HUES64 (cell line): ENCODE measurements around the gene SLC16A2.
A peak's percentile ranks its signal among the peaks of the same experiment; 100 is the strongest.

Experiments used
- H3K27ac ChIP-seq: 2 replicates; pipeline ENCODE4 v1.7.0; 2013; ENCODE audit warnings: low read depth, low read length, inconsistent platforms
- H3K27me3 ChIP-seq: 2 replicates; pipeline ENCODE4 v1.6.1; 2013; ENCODE audit warnings: mild to moderate bottlenecking, low read length; ENCODE audit not compliant: insufficient read depth
- H3K36me3 ChIP-seq: 2 replicates; pipeline ENCODE4 v1.6.1; 2013; ENCODE audit warnings: mild to moderate bottlenecking, low read length; ENCODE audit not compliant: insufficient read depth
- H3K4me1 ChIP-seq: 2 replicates; pipeline ENCODE4 v1.6.1; 2013; ENCODE audit warnings: mild to moderate bottlenecking, low read length, moderate library complexity; ENCODE audit not compliant: insufficient read depth
- H3K4me3 ChIP-seq: 2 replicates; pipeline ENCODE4 v1.5.1; 2013; ENCODE audit warnings: mild to moderate bottlenecking, low read length, moderate library complexity
- H3K9ac ChIP-seq: 2 replicates; pipeline ENCODE4 v1.6.1; 2013; ENCODE audit warnings: mild to moderate bottlenecking, low read depth, low read length
- H3K9me3 ChIP-seq: 2 replicates; pipeline ENCODE4 v1.6.1; 2013; ENCODE audit warnings: low read depth, low read length; ENCODE audit not compliant: insufficient read depth
- WGBS: fragments of 150-250, 120-280 bp; methylation state at CpG from one replicate; pipeline ENCODE4 v1.1.7; 2013; ENCODE audit warnings: missing lambda C conversion rate; 5-methylcytosine and 5-hydroxymethylcytosine counted together

SLC16A2 gene

DNA sequence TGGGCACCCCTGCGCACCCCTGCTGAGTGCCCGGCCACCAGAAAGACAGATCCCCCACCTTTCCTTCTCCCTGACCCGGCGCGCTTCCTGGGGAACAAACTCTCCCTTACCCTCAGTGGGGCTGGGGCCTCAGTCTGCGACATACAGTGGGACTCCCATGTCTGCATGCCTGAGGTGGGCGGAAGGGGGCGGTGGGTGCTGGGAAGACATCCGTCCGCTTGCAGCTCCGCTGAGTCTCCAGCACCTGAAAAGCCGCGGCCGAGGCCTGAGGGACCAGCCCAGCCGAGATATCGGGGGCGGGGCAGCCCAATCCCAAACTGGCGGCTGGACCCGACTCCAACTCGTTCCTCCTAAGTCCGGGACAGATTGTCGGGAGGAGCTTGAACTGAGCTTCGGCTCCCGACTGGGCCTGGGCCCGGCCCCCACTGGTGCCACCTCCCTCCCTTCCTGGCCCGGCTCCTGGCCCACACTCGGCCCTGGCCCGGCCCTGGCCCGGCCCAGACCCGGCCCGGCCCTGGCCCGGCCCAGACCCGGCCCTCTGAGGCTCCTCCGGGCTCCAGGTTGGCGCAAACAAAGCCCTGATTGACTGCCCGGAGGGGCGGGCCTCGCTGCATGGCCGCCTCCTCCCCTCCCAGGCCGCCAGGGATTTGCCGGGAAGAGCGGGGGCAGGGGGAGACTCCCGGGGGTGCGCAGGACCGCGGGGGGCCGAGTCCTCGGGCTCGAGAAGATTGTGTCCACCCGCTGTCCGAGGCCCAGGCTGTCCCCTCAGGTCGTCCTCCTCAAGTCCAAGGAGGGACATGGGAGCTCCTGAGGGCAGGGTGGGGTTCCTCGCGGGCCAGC lies 877 bp upstream of the SLC16A2 start:
- Histone ChIP-seq H3K27ac (peak overlapping the region; percentile 64; the same call in 1 of the 2 replicates), H3K4me3 (peak overlapping the region; percentile 73), H3K9ac (peak overlapping the region; percentile 43), H3K36me3 (no peaks in the 10 kb centered on the region), H3K9me3 (no peaks in the 10 kb centered on the region), H3K27me3 (no peaks in the 10 kb centered on the region; the same call in none of the 2 replicates), H3K4me1 (peaks cover 15% of the 10 kb centered on the region)
- under 1% methylated on average over 54 of the region's 54 CpGs for WGBS

DNA sequence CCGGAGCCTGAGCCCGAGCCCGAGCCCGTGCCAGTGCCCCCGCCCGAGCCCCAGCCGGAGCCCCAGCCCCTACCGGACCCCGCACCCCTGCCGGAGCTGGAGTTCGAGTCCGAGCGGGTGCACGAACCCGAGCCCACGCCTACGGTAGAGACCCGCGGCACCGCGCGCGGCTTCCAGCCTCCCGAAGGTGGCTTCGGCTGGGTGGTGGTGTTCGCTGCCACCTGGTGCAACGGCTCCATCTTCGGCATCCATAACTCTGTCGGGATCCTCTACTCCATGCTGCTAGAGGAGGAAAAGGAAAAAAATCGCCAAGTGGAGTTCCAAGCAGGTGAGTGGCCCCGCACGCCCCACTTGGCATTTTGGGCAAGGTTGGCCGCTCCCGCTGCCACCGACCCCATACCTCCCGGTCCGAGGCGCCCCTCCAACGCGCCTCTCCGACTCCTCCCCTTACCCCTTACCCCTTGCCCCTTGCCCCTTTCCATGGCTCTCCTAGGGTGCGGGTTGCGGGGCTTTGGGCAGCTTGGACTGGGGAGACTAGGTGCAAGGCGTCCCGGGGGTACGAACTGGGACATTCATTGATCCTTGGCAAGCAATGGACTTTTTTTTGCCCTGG lies 553 bp downstream of the SLC16A2 start:
- Histone ChIP-seq H3K9me3 (no peaks in the 10 kb centered on the region), H3K27ac (no peak overlapping the region), H3K4me1 (peaks cover 15% of the 10 kb centered on the region), H3K9ac (peak overlapping the region; percentile 67; the same call in 1 of the 2 replicates), H3K36me3 (no peaks in the 10 kb centered on the region), H3K4me3 (peak overlapping the region; percentile 73), H3K27me3 (no peaks in the 10 kb centered on the region; the same call in none of the 2 replicates)
- WGBS, result under 1% methylated on average over 46 of the region's 46 CpGs

DNA sequence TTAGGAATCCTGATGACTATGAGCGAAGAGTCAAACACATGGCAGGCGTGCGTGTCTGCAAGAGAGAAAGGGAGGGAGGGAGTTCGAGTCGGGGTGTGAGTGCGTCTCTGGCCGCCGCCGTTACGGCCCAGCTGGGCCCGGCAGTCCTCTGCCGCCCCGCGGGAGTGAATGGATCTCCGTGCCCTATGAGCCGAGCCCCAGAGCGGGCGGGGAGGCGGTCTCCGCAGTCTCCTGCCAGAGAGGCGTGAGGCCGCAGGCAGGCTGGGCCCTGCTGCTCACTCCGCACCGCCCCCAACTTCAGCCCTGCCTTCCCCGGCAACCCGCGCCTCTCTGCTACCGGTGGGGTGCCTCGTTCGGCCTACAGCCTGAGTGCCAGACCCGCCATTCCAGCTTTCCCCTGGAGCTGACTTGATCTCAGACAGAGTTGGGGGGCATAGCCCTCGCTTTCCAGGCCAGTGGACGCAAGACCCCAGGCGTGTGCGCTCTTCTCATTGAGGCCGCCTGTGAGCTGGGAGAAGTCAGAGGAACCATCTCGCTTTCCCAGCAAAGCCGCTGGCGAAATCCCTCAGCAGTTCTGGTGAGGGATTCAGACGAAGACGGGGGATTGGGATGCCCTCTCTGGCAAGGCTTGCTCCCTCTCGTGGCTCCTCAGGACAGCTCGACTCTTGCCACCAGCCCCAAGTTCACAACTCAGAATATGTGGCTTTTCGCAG lies 1.4 kb downstream of the SLC16A2 start:
- H3K9me3 ChIP-seq, result no peaks in the 10 kb centered on the region
- no peaks in the 10 kb centered on the region for H3K36me3 ChIP-seq
- H3K27me3 ChIP-seq, result no peaks in the 10 kb centered on the region; the same call in none of the 2 replicates
- H3K4me3 ChIP-seq, result peak overlapping the region; percentile 73
- peak overlapping the region; percentile 80; the same call in 1 of the 2 replicates for H3K27ac ChIP-seq
- H3K9ac ChIP-seq, result peak overlapping the region; percentile 67; the same call in 1 of the 2 replicates
- peaks cover 15% of the 10 kb centered on the region for H3K4me1 ChIP-seq
- WGBS, result 1% methylated on average over 44 of the region's 44 CpGs

DNA sequence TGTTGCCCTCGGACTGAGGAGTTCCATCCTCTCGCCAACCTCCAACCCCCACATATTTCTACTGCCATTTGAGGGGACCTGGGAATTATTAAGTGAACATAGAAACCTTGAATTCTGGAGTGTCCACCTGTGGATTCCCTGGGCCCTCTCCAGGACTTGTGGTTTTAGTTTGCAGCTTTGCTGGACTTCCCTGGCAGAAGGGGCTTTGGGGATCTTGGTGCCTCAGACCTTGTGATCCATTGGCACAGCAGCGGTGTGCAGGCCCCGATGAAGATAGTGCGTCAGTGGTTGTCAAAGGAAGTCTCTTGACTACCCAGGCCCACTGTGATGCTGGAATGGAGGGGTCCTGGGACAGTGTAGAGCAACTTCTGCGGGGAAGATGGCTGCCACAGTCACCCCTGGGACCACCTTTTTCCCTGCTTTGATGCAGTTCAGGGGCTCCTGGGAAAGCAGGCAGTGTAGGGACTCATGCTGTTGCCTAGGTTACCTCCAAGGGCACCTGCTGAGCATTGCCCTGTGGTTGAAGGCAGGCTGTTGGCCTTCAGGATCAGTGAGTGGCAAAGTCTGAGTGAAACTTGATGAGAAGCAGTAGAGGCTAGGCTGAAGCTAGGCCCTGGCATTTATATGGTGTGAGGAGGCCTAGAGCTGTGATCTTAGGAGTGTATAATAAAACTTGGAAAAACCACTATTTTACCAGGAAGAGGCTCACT lies 2.2 kb downstream of the SLC16A2 start:
- no peaks in the 10 kb centered on the region; the same call in none of the 2 replicates for H3K27me3 ChIP-seq
- H3K9ac ChIP-seq, result no peak overlapping the region
- 50% methylated on average over 5 of the region's 6 CpGs for WGBS
- H3K4me1 ChIP-seq, result peaks cover 15% of the 10 kb centered on the region
- H3K36me3 ChIP-seq, result no peaks in the 10 kb centered on the region
- H3K9me3 ChIP-seq, result no peaks in the 10 kb centered on the region
- H3K27ac ChIP-seq, result peak overlapping the region; percentile 80; the same call in 1 of the 2 replicates
- H3K4me3 ChIP-seq, result peak overlapping the region; percentile 73; the same call in 1 of the 2 replicates

DNA sequence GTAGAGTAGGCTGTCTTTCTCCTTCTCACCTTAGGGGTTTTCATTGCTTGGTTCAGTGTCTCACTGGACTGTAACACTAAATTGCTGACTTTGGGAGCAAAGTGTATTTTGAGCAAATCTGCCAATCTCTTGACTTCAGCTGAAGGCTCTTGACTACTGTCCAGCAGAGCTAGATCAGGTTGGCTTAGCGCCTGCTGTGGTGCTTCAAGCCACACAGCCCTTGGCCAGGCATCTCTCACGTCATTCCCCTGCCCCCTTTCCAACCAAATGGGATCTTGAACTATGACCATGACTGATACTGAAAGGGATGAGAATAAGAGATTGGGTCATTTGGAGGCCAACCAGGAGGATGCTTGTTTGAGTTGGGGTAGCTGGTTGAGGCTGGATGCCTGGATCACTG lies 4.8 kb downstream of the SLC16A2 start:
- H3K36me3 ChIP-seq, result no peaks in the 10 kb centered on the region
- no peak overlapping the region for H3K4me3 ChIP-seq
- H3K4me1 ChIP-seq, result peaks cover 9% of the 10 kb centered on the region; the same call in 1 of the 2 replicates
- no peak overlapping the region for H3K27ac ChIP-seq
- no peaks in the 10 kb centered on the region; the same call in 1 of the 2 replicates for H3K27me3 ChIP-seq
- H3K9ac ChIP-seq, result no peak overlapping the region
- WGBS, result 84% methylated on average over 2 of the region's 2 CpGs
- H3K9me3 ChIP-seq, result no peaks in the 10 kb centered on the region

DNA sequence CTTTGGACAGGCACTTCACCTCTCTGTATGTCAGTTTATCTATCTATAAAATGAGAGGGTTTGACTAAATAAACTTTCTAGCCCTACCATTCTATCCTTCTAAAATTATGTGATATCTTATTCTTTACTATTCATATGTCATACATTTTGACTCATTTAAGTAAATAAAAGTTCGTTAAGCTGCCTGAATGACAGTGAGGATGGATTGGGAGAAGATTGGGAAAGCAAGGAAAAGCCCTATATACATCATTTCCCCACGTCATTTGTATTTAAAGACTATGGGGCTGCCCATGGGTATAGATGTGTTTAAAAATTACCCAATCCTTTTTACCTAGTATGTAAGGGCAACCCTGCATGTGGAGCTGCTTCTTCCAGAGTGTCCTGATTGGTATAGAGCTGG lies 5.3 kb downstream of the SLC16A2 start:
- no peak overlapping the region for H3K4me3 ChIP-seq
- no CpG with 5 or more reads among the region's 2 CpGs for WGBS
- peaks cover 11% of the 10 kb centered on the region; the same call in 1 of the 2 replicates for H3K4me1 ChIP-seq
- no peaks in the 10 kb centered on the region for H3K9me3 ChIP-seq
- H3K36me3 ChIP-seq, result no peaks in the 10 kb centered on the region
- H3K9ac ChIP-seq, result no peak overlapping the region
- H3K27me3 ChIP-seq, result no peaks in the 10 kb centered on the region; the same call in 1 of the 2 replicates
- H3K27ac ChIP-seq, result no peak overlapping the region

DNA sequence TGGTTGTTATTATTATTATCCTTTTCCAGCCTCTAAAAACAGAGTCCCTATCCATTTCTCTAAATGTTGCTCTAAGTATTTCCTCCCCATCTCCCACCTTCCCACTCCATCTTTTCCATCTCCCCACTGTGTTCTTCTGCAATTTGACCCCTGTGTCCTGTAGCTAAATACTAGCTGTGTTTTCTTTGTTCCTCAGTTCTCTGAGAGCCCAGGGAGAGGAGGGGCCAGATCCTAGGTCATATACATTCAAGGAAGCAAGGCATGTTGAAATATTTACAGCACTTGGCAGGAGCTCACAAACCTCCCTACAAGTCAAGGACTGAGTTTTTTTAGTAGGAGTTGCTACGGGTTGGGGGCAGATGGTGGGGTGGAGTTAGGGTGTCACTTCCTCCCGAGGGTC lies 10.5 kb downstream of the SLC16A2 start:
- no peaks in the 10 kb centered on the region for H3K36me3 ChIP-seq
- H3K9ac ChIP-seq, result no peak overlapping the region
- H3K27ac ChIP-seq, result peak overlapping the region; percentile 16; the same call in 1 of the 2 replicates
- no peaks in the 10 kb centered on the region for H3K27me3 ChIP-seq
- H3K4me3 ChIP-seq, result no peak overlapping the region
- WGBS, result 42% methylated on average over 2 of the region's 2 CpGs
- peaks cover 10% of the 10 kb centered on the region for H3K4me1 ChIP-seq
- H3K9me3 ChIP-seq, result no peaks in the 10 kb centered on the region

DNA sequence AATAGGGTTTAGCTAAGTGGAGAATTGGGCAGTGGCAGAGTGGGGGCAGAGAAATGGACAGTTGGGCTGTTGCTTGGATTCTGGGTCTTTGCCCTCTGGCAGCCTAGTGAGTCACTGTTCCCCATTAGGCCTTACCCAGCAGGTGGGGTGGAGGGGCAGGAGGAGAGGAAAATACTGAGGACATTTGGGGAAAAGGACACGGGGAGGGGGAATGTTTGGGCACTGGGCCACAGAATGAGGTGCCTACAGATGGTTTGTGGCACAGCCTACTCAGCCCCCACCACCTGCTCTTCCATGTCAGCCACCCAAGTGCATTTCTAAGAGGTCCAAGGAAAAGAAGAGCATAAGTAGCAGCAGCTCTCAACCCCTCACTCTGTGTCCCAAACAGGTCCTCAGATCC lies 13.0 kb downstream of the SLC16A2 start:
- no peak overlapping the region for H3K9ac ChIP-seq
- WGBS, result no CpG with 5 or more reads among the region's 1 CpG
- H3K36me3 ChIP-seq, result no peaks in the 10 kb centered on the region
- H3K4me1 ChIP-seq, result peaks cover 10% of the 10 kb centered on the region
- no peaks in the 10 kb centered on the region for H3K27me3 ChIP-seq
- no peak overlapping the region for H3K27ac ChIP-seq
- no peak overlapping the region for H3K4me3 ChIP-seq
- no peaks in the 10 kb centered on the region for H3K9me3 ChIP-seq

DNA sequence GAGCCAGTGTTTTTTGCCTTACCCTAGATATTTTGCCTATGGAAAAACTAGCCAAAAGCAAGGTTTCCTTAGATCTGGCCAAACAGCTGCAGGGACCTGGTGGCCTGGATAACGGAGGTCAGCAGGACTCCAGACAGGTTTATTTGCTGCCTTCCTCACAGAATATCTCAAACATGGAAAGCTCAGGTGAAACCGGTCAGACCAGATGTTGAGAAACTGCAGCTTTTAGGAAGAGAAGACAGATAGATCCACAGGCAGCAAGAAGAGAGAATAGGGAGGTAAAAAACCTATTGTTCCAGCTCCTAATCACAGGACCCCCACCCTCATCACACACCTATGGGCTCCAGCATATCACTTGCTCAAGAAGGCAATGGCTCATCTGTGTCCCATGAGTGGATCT lies 16.2 kb downstream of the SLC16A2 start:
- Histone ChIP-seq H3K4me3 (no peak overlapping the region), H3K27me3 (no peaks in the 10 kb centered on the region), H3K9me3 (no peaks in the 10 kb centered on the region), H3K27ac (no peak overlapping the region), H3K4me1 (peaks cover under 1% of the 10 kb centered on the region; the same call in 1 of the 2 replicates), H3K9ac (no peak overlapping the region), H3K36me3 (no peaks in the 10 kb centered on the region)
- 88% methylated on average over 1 of the region's 2 CpGs for WGBS

DNA sequence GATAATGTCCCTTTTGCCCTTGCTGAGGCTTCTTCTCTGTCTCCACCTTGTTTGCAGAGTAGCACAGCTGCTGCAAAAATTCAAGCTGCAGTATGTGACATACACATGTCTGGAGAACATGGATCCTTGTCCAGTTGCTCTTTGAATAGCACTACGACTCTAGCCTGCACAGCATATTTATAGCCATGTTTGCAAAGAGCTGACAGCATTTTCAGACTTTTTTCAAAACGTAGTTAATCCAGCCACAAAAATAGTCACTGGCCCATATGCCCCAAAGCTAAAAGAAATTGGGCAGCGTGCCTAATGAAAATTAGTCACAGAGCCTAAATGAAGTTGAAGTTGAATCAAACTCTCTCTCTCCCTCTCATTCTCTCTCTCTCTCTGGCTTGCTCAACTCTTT lies 17.5 kb downstream of the SLC16A2 start:
- no peak overlapping the region for H3K27ac ChIP-seq
- H3K36me3 ChIP-seq, result no peaks in the 10 kb centered on the region
- 89% methylated on average over 3 of the region's 3 CpGs for WGBS
- H3K9ac ChIP-seq, result no peak overlapping the region
- no peaks in the 10 kb centered on the region for H3K27me3 ChIP-seq
- no peaks in the 10 kb centered on the region for H3K9me3 ChIP-seq
- H3K4me3 ChIP-seq, result no peak overlapping the region
- H3K4me1 ChIP-seq, result no peaks in the 10 kb centered on the region
